Ammon's horn (tissue), 1 donor: Measurements from ENCODE around the gene EXOC3.
"Not testable (repeated sequence)": the region's sequence is repeated elsewhere in the genome, so short reads cannot be mapped to it uniquely, and the experiment has no call there.

Source experiments
- DNase-seq: peaks from one replicate; pipeline ENCODE4 v3.0.0-alpha.2; 2016; ENCODE audit warnings: low spot score

Gene EXOC3

DNA sequence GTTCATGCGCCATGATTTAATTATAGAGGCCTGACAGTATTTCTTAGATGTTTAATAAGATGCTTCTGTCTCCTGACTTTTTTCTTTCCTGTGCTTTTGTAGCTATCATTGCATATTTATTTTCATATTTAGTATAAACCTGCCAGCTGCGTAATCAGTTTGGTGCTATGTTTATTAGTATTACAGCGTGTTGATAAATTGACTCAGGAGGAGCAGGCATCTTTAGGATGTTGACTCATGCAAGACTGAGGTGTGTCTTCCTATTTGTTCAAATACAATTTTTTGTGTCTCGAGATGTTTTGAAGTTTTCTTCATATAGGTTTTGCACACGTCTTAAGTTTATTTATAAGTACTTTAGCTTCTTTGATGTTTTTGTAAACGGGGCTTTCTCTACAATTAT is 35.9 kb upstream of the EXOC3 start:
- no peak for DNase-seq

DNA sequence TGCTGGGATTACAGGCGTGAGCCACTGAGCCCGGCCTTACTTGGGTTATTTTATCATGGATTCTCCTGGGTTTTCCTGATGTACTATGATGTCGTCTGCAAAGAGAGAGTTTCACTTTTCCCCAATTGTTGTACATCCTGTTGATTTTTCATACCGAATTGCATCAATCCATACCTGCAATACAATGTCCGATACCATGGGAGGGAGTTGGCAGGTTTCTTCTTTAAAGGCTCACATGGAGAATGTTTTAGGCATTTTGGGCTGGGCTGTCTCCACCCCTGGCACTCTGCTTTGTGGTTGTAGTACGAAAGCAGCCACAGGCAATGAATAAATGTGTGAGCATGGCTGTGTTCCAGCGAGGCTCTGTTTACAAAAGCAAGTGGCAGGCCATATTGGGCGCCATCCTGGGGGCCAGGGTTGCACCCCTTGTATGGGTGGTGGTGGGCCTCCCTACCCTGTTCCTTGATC is 35.1 kb upstream of the EXOC3 start:
- DNase-seq = no peak

DNA sequence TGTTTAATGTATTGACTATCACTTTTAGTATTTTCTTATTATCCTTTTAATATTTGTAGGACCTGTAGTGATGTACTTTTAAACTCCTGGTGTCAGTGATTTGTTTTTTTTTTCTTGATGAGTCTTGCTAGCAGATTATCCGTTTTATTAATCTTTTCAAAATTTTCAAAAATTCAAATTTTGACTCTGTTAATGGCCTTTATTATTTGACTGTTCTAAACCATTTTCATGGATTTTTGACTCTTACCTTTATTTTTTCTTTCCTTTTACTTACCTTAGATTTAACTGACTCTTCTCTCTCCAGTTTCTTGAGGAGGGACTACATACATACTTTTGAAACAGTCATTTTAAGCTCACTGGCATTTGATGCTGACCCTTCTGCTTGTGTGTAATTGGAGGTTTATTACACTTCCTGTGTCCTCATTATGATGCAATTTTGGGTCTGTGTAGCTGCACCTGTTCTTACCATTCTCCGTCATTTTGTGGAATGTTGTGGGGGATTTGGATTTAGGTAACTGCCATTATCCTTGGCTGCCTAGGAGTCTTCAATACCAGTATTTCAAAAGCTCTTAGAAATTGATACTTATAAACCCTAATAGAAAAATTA is 32.0 kb upstream of the EXOC3 start:
- DNase-seq = no peak

DNA sequence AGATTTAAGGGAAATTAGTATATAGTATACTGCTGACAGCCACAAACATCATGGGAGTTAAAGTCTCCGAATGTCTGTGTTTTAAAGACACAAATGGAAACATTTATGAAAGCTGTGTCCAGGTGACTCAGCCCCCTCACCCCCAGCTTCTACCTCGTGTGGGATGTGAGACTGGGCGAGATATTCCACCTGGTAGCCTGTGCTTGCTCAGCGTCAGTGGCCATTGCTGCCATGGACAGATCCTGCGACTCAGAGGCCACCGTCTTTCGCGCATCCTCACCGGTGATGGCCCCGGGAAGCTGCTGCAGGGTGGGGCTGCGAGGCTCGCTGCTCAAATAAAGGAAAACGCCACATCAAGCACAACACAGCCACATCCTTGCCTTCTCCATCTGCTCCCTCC is 31.2 kb upstream of the EXOC3 start:
- DNase-seq = no peak

DNA sequence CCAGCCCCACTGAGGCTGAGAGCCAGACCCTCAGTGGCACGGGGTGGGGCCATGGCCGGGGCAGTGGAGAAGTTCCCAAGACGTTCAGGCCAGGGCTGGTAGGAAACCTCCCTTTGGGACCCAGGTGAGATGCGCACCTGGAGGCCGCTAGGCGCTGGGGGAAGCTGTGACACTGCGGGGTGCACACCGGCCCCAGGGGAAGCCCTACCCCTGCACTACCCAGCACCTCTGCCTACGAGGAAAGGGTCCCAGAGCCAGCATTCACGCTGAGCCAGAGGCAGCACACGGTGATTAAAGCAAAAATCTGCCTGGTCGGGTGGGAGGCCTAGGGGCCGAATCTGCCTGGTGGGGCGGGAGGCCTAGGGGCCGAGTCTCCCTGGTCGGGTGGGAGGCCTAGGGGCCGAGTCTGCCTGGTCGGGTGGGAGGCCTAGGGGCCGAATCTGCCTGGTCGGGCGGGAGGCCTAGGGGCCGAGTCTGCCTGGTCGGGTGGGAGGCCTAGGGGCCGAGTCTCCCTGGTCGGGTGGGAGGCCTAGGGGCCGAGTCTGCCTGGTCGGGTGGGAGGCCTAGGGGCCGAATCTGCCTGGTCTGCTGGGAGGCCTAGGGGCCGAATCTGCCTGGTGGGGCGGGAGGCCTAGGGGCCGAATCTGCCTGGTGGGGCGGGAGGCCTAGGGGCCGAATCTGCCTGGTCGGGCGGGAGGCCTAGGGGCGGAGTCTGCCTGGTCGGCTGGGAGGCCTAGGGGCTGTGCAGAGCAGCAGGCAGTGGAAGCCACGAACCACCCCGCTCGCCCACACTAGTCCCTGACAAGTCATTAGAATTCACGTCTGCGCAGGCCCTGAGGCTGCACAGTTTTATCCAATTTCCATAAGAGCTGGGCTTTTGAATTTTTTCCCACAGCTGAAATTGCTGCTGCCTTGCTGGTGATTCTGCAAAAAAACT is 27.7 kb upstream of the EXOC3 start:
- not testable (repeated sequence) for DNase-seq

DNA sequence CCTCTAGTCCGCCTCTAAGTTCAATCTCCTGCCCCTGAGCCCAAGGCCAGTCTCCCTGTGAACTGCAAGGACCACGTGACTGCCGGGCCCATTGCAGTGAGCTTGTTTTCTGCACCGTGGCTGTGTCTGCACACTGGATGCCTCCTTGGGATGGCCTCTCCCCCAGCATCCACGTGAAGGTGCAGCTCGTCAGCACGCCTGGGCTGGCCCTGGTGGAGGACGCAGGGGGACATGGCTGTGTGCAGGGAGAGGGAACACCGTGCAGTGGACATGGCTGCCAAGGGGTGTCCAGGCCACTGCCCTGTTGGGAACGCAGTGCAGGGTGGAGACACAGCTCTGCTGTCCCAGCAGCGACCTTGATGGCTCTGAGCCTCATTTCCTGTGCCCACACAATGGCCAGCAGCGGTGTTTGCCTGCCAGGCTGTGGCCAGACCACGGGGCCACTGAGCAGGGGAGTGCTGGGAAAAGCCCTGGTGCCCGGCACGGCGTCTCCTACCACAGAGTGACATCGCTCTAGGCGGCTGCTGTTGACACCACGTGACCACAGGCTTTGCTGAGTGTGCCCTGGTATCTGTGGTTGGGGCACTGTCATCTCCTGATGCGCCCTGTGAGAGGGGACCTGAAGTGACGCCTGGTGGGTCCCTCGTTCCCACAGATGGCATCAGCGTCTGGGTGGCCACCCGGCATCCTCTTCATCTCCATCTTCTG is 26.9 kb upstream of the EXOC3 start:
- DNase-seq = no peak

DNA sequence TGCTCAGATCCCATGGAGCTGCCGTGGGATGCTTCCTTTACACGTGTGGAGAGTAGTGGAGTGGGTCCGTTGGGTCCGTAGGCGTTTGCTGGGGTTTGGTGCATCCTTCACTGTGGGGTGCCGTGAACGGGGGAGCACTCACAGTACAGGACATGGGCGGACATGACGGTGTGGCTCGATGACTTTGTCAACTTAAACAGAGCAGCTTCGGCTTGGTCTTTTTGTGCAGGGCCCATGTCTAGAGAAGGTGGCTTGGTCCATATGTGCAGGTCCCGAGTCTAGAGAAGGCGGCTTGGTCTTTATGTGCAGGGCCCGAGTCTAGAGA is 26.4 kb upstream of the EXOC3 start:
- DNase-seq = no peak

DNA sequence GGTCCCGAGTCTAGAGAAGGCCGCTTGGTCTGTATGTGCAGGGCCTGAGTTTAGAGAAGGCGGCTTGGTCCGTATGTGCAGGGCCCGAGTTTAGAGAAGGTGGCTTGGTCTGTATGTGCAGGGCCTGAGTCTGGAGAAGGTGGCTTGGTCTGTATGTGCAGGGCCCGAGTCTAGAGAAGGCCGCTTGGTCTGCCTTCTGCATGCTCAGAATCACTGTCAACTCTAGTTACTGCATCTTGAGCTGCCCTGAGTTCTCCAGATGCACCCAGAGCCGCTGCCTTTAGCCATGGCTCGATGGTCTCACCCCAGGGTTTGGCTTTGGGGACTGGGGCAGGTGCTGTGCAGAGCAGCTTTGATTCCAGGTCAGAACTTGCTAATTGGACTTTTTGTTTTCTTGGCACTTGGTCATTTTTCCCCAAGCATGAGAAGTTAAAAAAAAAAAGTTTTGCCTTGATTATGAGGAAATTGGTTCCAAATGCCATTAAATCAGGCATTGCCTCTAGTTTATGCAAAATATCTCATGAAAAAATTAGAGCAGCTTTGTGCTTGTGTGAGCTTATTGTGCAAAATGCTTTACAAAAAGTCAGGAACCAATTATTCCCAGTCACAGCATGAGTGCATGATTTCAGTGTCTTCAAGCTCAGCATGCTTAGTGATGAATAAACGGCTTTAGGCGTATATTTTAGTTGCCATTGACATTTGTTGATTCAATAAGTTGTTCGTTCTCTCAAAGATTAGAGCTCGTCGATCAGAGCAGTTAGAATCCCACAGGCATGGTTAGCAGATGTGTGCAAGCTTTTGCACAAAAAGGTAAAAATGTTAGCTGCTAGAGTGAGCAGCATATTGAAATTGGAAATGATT is 25.4 kb upstream of the EXOC3 start:
- DNase-seq = no peak

DNA sequence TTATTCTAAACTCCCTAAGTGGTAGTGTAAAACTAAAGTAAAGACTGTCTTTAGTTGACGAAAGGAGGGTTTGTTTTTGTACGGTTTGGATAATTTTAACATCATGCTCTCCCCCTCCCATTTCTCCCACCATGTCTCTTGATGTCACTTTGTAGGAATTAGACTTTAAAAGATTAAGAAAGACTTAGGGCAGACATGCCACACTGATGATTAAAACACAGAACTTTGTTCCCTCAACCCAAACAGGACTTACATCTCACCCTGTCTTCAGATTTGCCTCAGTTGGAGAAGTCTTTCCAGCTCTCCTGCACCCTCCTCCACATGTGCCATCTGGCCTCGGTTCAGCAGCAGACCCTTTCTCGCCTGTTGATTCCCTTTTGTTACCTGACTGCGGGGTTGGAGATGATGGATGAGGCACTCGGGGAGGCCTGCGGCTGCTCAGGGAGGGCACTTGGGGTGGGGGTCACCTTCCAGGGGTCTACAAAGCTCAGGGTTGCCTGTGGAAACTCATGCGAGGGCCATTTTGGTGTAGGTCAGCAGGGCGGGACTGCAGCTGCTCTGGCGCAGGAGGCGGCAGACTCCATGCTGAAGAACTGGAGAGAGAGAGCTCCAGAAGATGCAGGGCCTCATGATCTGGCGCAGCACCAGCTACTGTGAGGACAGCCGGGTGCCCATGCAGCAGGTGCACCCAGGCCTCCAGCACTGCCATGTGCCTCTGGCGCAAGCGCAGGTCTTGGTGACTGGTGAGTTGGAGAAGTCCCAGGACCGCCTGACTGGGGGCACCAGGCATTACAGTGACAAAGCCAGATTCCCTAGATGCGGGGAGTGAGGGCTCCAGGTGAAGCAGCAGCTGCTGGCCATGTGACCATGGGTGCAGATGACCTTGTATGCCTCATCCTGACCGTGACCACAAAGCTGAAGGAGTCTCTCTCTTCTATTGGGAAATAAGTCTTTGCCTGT is 24.5 kb upstream of the EXOC3 start:
- no peak for DNase-seq

DNA sequence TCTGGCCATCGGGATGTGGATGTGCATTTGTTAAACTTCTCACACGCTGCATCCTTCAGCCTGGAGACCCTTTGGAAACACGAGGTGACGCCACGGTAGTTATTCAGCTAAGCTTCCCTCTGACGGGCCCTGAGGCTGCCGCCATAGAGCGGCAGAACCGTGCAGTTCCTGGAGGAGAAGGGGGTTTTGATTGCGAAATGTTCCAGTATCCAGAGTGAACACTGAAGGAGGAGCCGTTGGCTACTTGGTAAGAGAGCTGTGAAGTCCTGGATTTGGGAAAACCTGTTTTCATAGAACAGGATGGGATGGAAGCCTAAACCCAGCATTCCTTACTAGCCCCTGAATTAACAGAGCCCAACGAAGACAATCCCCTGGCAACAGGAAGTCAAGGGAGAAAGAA is 23.0 kb upstream of the EXOC3 start:
- no peak for DNase-seq

DNA sequence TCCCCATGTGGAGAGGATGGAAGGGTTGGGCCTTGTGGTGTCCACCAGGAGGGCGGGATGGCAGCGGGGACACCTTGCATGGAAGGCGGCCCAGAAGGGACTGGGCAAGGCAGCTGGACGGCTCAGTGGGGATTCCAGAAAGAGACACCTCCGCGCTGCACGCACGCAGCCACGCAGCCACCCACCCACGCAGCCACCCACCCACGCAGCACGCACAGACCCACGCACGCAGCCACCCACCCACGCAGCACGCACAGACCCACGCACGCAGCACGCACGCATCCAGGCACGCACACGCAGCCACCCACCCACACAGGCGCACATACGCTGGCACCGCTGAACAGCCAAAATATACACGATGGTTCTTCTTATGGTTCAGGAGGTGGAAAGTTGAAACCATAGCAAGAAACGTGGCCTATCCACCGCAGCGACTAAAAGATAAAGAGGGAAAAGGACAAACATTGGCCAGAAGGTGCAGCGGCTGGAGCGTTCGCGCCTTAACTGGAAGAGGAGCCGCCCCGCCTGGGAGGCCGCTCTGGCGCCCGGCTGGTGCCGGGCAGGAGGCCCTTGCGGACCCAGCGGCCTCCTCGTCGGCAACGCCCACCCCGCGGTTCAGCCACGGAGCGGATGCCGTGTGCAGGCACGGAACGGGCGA is 22.2 kb upstream of the EXOC3 start:
- no peak for DNase-seq

DNA sequence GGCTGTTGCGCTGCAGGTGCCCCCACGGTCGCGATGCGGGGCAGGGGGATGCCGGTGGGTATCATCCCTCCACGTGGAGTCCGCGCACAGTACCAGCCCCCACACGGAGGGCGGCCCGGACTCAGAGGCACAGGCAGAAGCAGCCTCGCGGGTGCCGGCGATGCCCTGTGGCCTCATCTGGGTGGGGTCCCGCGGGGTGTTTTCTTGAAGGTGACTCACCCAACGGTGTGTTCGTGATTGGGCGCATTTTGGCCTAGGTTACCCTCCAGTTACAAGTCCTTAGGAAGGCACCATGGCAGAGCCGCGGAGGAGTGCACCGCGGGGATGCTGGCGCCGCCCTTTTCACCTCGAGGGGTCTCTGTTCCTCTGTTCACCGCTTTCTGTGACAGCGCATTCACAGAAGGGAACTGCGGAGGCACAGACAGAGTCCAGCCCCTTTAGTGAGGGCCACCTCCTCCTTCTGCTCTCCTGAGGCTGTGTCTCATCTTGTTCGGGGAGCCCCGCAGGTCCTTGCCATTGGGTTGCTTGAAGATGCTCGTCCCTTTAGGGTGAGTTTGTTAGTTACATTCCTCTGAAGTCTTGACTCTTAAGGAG is 21.6 kb upstream of the EXOC3 start:
- no peak for DNase-seq

DNA sequence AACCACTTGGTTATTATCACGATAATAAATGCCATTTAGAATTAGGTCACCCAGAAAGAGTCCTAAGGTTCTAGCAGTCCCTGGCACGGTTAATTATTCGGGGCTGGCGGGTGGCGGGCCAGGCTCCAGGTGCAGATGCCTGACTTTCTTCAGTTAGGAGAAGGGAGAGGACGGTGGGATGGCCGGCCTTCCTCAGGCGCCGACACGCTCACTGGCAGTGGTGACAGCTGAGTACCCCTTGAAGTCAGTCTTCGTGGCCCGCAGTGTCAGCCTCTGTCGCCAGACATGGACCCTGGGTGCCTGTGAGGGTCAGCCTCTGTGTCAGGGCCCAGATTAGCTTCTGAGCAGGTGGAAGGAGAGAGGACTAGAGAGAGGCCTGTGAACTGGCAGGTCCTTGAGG is 21.1 kb upstream of the EXOC3 start:
- DNase-seq = no peak

DNA sequence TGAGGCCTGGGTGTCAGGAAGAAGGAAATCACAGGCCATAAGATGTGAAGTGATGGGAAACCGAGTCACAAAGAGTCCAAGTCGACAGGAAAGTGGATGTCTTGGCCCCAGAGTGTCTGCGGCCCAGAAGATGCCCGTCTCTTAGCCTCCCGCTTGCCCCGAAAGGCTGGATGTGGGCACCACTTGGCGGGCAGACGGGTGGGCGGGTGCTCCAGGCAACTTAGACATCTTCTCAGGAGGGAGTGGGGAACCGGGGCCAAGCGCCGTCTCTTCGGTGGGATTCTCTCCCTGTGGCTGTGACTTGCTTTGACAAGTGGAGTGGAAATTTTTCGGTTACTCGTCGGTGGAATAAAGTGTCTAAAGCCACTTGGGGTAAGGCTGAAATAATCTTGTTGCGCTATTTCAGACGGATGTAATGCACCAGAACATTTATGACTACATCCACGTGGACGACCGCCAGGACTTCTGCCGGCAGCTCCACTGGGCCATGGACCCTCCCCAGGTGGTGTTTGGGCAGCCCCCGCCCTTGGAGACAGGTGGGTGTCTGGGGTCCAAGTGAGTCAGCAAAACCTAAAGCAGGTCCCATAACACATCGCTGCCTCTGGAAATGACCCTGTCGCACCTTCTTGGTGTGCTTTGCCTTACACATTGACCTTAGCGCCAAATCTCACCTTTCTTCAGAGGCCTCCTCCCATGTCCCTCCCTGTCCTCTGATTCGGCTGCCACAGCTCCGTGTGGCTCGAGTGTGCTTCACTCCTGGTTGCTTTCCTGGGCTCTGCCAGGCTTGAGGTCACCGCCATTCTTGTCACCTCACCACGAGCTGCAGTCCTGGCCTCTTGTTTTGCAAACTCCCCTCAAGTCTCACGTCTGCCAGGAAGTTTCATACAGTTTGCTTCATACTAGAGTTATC is 20.4 kb upstream of the EXOC3 start:
- no peak for DNase-seq

DNA sequence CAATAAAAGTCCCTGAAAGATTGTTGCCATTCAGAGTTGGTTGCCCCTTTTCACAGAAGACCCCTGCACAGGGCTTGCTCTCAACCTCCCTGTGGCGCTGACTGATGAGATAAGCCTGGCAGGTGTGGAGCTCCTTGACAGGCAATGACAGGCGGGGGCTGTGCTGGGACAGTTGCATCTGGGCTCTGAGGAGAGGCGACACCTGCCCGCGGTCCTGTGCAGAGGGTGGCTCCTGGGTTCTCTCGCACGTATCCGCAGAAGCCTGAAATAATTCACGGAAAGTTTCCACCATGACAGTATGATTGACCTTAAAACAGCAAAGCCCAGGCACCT is 19.8 kb upstream of the EXOC3 start:
- DNase-seq = no peak

DNA sequence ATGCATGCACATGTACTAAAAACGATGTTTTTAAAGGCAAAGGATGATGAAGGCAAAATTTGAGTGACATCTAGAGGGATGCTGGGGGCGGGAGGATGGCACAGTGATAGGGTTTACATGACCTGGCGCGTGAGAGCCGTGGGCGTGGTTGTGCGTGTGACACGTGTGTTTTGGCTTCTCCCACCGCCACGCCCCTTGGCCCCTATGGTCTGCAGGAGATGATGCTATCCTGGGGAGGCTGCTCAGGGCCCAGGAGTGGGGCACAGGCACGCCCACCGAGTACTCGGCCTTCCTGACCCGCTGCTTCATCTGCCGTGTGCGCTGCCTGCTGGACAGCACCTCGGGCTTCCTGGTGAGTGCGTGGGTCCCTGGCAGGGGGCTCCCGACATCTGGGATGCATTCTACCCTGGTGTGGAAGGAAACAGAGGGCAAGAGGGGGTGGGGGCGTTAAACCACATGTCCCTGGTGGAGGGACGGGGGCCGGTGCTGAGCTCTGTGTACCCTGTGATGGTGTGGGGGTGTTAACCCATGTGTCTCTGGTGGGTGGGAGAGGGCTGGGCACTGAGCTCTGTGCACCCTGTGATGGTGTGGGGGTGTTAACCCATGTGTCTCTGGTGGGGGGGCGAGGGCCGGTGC is 19.2 kb upstream of the EXOC3 start:
- no peak for DNase-seq

DNA sequence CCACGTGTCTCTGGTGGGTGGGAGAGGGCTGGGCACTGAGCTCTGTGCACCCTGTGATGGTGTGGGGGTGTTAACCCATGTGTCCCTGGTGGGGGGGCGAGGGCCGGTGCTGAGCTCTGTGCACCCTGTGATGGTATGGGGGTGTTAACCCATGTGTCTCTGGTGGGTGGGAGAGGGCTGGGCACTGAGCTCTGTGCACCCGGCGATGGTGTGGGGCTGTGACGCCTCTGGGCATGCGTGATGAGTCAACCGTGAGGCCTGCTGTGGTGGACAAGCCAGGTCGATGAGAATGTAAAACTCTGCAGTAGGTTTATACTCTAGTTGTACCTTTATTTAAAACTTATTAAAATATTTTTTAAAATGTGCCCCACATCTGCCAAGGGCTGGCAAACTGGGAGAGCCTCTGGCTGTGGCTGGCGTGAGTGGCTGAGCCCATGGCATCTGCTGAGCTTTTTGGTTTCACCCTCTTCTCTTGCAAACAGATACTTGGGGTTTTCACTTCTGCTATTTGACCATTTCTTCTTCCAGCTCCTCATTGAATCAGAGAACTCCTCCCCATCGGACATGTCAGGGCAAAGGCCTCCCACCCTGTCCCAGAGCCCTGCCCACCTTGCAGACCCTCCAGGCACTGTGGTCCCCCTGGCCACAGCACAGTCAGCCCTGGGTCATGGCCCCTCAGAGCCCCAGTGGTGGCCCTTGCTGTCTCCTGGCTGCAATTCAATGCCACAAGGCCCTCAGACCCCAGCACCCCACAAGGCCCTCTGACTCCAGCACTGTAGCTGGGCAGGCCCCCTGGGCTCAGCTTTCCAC is 18.5 kb upstream of the EXOC3 start:
- no peak for DNase-seq

DNA sequence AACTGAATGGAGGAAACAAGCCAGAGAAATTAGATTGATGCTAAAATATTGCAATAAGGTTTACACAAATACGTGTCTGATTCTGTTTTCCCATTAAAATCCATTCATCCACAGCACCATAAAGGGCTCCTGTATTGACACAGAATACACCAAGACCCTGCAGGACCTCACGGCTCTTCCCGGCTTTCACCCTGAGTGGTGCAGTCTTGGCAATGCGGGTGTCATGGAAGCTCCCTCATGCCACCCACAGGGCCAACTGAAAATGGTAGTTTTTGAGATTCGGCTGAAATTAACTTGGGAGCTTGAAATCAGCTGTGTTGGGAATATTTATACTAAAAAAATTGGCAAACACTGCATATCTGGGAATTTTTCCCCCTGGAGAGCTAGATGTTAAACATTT is 17.3 kb upstream of the EXOC3 start:
- no peak for DNase-seq
